ENCODE data around the gene UNC79. TPM values are rescaled to one million over a fixed set of nuclear protein-coding genes. Genes with fewer than 3 reads are reported as not detected.

The UNC79 gene
- total RNA-seq, 1 experiment from 2014 or later = 0.05 TPM

- DNase-seq (ENCODE audit: extremely low read depth, low read depth) = peak; percentile 69
Observed at GRCh38 chr14:93655078-93655750, 224.5 kb downstream of the UNC79 start.

- DNase-seq (ENCODE audit: extremely low read depth, low read depth) = no peak
Observed at GRCh38 chr14:93657875-93658274, 227.1 kb downstream of the UNC79 start.

GRCh38 chr14:93663317-93663716 is 232.6 kb downstream of the UNC79 start:
- DNase-seq (ENCODE audit: extremely low read depth, low read depth) = no peak

- DNase-seq (ENCODE audit: extremely low read depth, low read depth) = no peak
Observed at GRCh38 chr14:93665169-93665568, 234.4 kb downstream of the UNC79 start.

GRCh38 chr14:93669632-93670031 is 238.9 kb downstream of the UNC79 start:
- no peak for DNase-seq (ENCODE audit: extremely low read depth, low read depth)

- no peak for DNase-seq (ENCODE audit: extremely low read depth, low read depth)
Observed at GRCh38 chr14:93674343-93674742, 243.6 kb downstream of the UNC79 start.

- DNase-seq (ENCODE audit: extremely low read depth, low read depth) = no peak
Observed at GRCh38 chr14:93675651-93676050, 244.9 kb downstream of the UNC79 start.

GRCh38 chr14:93676416-93676958 is 245.7 kb downstream of the UNC79 start:
- DNase-seq (ENCODE audit: extremely low read depth, low read depth) = no peak

- DNase-seq (ENCODE audit: extremely low read depth, low read depth) = no peak
Observed at GRCh38 chr14:93682459-93682858, 251.7 kb downstream of the UNC79 start.

GRCh38 chr14:93683226-93683625 is 252.5 kb downstream of the UNC79 start:
- DNase-seq (ENCODE audit: extremely low read depth, low read depth) = no peak

GRCh38 chr14:93685121-93685895 is 254.6 kb downstream of the UNC79 start:
- DNase-seq (ENCODE audit: extremely low read depth, low read depth) = no peak

GRCh38 chr14:93686268-93686667 is 255.5 kb downstream of the UNC79 start:
- no peak for DNase-seq (ENCODE audit: extremely low read depth, low read depth)

- DNase-seq (ENCODE audit: extremely low read depth, low read depth) = no peak
Observed at GRCh38 chr14:93688239-93688666, 257.5 kb downstream of the UNC79 start.

- no peak for DNase-seq (ENCODE audit: extremely low read depth, low read depth)
Observed at GRCh38 chr14:93688820-93689219, 258.1 kb downstream of the UNC79 start.

GRCh38 chr14:93690146-93690545 is 259.4 kb downstream of the UNC79 start:
- no peak for DNase-seq (ENCODE audit: extremely low read depth, low read depth)

- no peak for DNase-seq (ENCODE audit: extremely low read depth, low read depth)
Observed at GRCh38 chr14:93691042-93691780, 260.5 kb downstream of the UNC79 start.

- DNase-seq (ENCODE audit: extremely low read depth, low read depth) = no peak
Observed at GRCh38 chr14:93693914-93694313, 263.2 kb downstream of the UNC79 start.

GRCh38 chr14:93700928-93701327 is 270.2 kb downstream of the UNC79 start:
- no peak for DNase-seq (ENCODE audit: extremely low read depth, low read depth)

- DNase-seq (ENCODE audit: extremely low read depth, low read depth) = no peak
Observed at GRCh38 chr14:93701562-93701961, 270.8 kb downstream of the UNC79 start.

GRCh38 chr14:93702946-93703345 is 272.2 kb downstream of the UNC79 start:
- DNase-seq (ENCODE audit: extremely low read depth, low read depth) = no peak

- no peak for DNase-seq (ENCODE audit: extremely low read depth, low read depth)
Observed at GRCh38 chr14:93703941-93704340, 273.2 kb downstream of the UNC79 start.

Data from NCI-H460 (cell line).